Measurements from ENCODE around the gene PRDM16.

The PRDM16 gene

GRCh38 chr1:3158347-3158746 is 89.3 kb downstream of the PRDM16 start:
- no peaks in the 10 kb centered on the region for H3K36me3 ChIP-seq (ENCODE audit: insufficient read depth, low read length)
- H3K4me1 ChIP-seq (ENCODE audit: insufficient read depth, low read length, poor library complexity, severe bottlenecking): no peaks in the 10 kb centered on the region
- H3F3A ChIP-seq (ENCODE audit: low read depth): no peaks in the 10 kb centered on the region
- H3K79me2 ChIP-seq (ENCODE audit: insufficient read depth, low read length): no peaks in the 10 kb centered on the region
- H2AFZ ChIP-seq (ENCODE audit: low read length): no peak overlapping the region
- no peak overlapping the region for H3K4me3 ChIP-seq (ENCODE audit: low read length, poor library complexity, severe bottlenecking)
- no peak overlapping the region for H3K9ac ChIP-seq (ENCODE audit: low read depth, low read length, poor library complexity, severe bottlenecking)
- H3K27me3 ChIP-seq (ENCODE audit: insufficient read depth, low read length, poor library complexity, severe bottlenecking): no peaks in the 10 kb centered on the region
- H4K20me1 ChIP-seq (ENCODE audit: insufficient read depth, low read length, poor library complexity, severe bottlenecking): no peaks in the 10 kb centered on the region
- H3K4me2 ChIP-seq (ENCODE audit: low read depth, low read length, poor library complexity, severe bottlenecking): no peak overlapping the region
- no peaks in the 10 kb centered on the region for H3K9me2 ChIP-seq (replicated peaks; ENCODE audit: low read depth, low read length)
- no peak for TF ChIP-seq EZH2phosphoT487 (IDR thresholded peaks at IDR 0.05; ENCODE audit: borderline replicate concordance)
- no peak for TF ChIP-seq CTCF (conservative IDR thresholded peaks at IDR 0.05; ENCODE audit: low read length)
- H3K9me3 ChIP-seq (ENCODE audit: insufficient read depth, low read depth, low read length): no peaks in the 10 kb centered on the region

GRCh38 chr1:3159121-3159520 is 90.1 kb downstream of the PRDM16 start:
- Histone ChIP-seq H3K27me3 (ENCODE audit: insufficient read depth, low read length, poor library complexity, severe bottlenecking) (no peaks in the 10 kb centered on the region), H2AFZ (ENCODE audit: low read length) (no peak overlapping the region), H3K4me2 (ENCODE audit: low read depth, low read length, poor library complexity, severe bottlenecking) (no peak overlapping the region), H3K9me2 (replicated peaks; ENCODE audit: low read depth, low read length) (no peaks in the 10 kb centered on the region), H3K4me3 (ENCODE audit: low read length, poor library complexity, severe bottlenecking) (no peak overlapping the region), H3K36me3 (ENCODE audit: insufficient read depth, low read length) (no peaks in the 10 kb centered on the region), H3K9me3 (ENCODE audit: insufficient read depth, low read depth, low read length) (no peaks in the 10 kb centered on the region), H3K4me1 (ENCODE audit: insufficient read depth, low read length, poor library complexity, severe bottlenecking) (no peaks in the 10 kb centered on the region), H3K9ac (ENCODE audit: low read depth, low read length, poor library complexity, severe bottlenecking) (no peak overlapping the region), H3K79me2 (ENCODE audit: insufficient read depth, low read length) (no peaks in the 10 kb centered on the region), H4K20me1 (ENCODE audit: insufficient read depth, low read length, poor library complexity, severe bottlenecking) (no peaks in the 10 kb centered on the region), H3F3A (ENCODE audit: low read depth) (no peaks in the 10 kb centered on the region)
- TF ChIP-seq CTCF (conservative IDR thresholded peaks at IDR 0.05; ENCODE audit: low read length) (no peak), EZH2phosphoT487 (IDR thresholded peaks at IDR 0.05; ENCODE audit: borderline replicate concordance) (no peak)

DNA sequence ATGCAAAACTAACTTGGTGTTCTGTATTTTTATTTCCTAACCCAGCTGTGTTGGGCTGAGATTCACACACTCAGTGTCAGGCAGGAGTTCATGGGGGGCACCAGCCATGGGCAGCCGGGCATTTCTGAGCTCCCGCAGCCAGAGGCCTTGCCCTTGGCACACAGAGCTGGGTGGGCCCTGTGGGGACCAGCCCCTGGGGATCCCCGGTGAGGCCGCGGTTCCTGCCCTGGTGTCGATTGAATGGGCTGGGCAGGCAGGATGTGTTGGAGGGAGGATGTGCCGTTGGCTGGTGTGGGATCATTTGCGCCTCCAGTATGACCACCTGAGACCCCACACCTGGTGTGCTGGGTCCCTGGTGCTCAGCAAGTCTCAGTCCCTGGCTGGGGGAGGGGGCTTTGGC is 91.0 kb downstream of the PRDM16 start:
- Histone ChIP-seq H3K9ac (ENCODE audit: low read depth, low read length, poor library complexity, severe bottlenecking) (no peak overlapping the region), H3K27me3 (ENCODE audit: insufficient read depth, low read length, poor library complexity, severe bottlenecking) (no peaks in the 10 kb centered on the region), H3K4me3 (ENCODE audit: low read length, poor library complexity, severe bottlenecking) (no peak overlapping the region), H3K9me2 (replicated peaks; ENCODE audit: low read depth, low read length) (no peaks in the 10 kb centered on the region), H3K9me3 (ENCODE audit: insufficient read depth, low read depth, low read length) (no peaks in the 10 kb centered on the region), H2AFZ (ENCODE audit: low read length) (no peak overlapping the region), H4K20me1 (ENCODE audit: insufficient read depth, low read length, poor library complexity, severe bottlenecking) (no peaks in the 10 kb centered on the region), H3F3A (ENCODE audit: low read depth) (no peaks in the 10 kb centered on the region), H3K4me1 (ENCODE audit: insufficient read depth, low read length, poor library complexity, severe bottlenecking) (no peaks in the 10 kb centered on the region), H3K36me3 (ENCODE audit: insufficient read depth, low read length) (no peaks in the 10 kb centered on the region), H3K4me2 (ENCODE audit: low read depth, low read length, poor library complexity, severe bottlenecking) (no peak overlapping the region), H3K79me2 (ENCODE audit: insufficient read depth, low read length) (no peaks in the 10 kb centered on the region)
- no peak for TF ChIP-seq EZH2phosphoT487 (IDR thresholded peaks at IDR 0.05; ENCODE audit: borderline replicate concordance)
- no peak for TF ChIP-seq CTCF (conservative IDR thresholded peaks at IDR 0.05; ENCODE audit: low read length)
